Measurements from ENCODE around the gene ABHD12B. TPM values are rescaled to one million over a fixed set of nuclear protein-coding genes. Genes with fewer than 3 reads are reported as not detected.

The ABHD12B gene
- total and polyA plus RNA-seq, 2 of the 13 experiments (the other 11 are each of a cell fraction or from before 2014, with no cell fraction given): not detected

DNA sequence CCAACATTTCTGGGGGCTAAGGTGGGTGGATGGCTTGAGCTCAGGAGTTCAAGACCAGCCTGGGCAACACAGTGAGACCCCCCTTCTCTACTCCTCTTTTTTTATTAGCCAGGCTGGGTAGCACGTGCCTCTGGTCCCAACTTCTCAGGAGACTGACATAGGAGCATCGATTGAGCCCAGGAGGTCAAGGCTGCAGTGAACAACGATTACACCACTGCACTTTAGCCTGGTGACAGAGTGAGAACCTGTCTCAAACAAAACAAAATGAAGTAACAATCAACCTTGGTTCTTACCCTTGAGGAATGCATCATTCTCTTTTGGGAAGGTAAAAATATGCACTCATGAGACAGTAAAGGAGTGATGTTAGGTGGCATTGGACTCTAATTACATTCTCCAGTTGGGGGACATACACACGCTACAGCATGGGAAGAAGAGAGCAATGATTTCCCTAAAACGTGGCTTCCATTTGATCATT, 37.0 kb upstream of the ABHD12B start (continued):
- TF ChIP-seq, protein P1, sequence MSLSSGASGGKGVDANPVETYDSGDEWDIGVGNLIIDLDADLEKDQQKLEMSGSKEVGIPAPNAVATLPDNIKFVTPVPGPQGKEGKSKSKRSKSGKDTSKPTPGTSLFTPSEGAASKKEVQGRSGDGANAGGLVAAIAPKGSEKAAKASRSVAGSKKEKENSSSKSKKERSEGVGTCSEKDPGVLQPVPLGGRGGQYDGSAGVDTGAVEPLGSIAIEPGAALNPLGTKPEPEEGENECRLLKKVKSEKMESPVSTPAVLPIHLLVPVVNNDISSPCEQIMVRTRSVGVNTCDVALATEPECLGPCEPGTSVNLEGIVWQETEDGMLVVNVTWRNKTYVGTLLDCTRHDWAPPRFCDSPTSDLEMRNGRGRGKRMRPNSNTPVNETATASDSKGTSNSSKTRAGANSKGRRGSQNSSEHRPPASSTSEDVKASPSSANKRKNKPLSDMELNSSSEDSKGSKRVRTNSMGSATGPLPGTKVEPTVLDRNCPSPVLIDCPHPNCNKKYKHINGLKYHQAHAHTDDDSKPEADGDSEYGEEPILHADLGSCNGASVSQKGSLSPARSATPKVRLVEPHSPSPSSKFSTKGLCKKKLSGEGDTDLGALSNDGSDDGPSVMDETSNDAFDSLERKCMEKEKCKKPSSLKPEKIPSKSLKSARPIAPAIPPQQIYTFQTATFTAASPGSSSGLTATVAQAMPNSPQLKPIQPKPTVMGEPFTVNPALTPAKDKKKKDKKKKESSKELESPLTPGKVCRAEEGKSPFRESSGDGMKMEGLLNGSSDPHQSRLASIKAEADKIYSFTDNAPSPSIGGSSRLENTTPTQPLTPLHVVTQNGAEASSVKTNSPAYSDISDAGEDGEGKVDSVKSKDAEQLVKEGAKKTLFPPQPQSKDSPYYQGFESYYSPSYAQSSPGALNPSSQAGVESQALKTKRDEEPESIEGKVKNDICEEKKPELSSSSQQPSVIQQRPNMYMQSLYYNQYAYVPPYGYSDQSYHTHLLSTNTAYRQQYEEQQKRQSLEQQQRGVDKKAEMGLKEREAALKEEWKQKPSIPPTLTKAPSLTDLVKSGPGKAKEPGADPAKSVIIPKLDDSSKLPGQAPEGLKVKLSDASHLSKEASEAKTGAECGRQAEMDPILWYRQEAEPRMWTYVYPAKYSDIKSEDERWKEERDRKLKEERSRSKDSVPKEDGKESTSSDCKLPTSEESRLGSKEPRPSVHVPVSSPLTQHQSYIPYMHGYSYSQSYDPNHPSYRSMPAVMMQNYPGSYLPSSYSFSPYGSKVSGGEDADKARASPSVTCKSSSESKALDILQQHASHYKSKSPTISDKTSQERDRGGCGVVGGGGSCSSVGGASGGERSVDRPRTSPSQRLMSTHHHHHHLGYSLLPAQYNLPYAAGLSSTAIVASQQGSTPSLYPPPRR (CRISPR knock-in tag; IDR thresholded peaks at IDR 0.05; ENCODE audit: borderline replicate concordance): peak; percentile 77; the same call in 1 of the 2 replicates
- TF ChIP-seq ZNF17 (CRISPR knock-in tag; IDR thresholded peaks at IDR 0.05) (no peak), MBD4 (IDR thresholded peaks at IDR 0.05; ENCODE audit: borderline replicate concordance, low read length) (no peak), ZNF878 (CRISPR knock-in tag; IDR thresholded peaks at IDR 0.05) (no peak), SOX13 (IDR thresholded peaks at IDR 0.05) (peak; percentile 67; the same call in 1 of the 2 replicates), SOX13 (CRISPR knock-in tag; conservative IDR thresholded peaks at IDR 0.05 in 1 of 2, IDR thresholded peaks at IDR 0.05 in 1 of 2) (peak in 1 of 2 experiments; percentile 79; a peak in 2 of 4 replicates), NFAT5 (CRISPR knock-in tag; IDR thresholded peaks at IDR 0.05) (no peak), TP53 (CRISPR knock-in tag; conservative IDR thresholded peaks at IDR 0.05) (no peak), CCDC6 (CRISPR knock-in tag; IDR thresholded peaks at IDR 0.05) (no peak), RARA (CRISPR knock-in tag; IDR thresholded peaks at IDR 0.05) (peak; percentile 98), TERF1 (CRISPR knock-in tag; IDR thresholded peaks at IDR 0.05) (no peak), UBTF (CRISPR knock-in tag; IDR thresholded peaks at IDR 0.05) (no peak)
